GM19463 (cell line): ENCODE results near the gene GRIK2.

Source experiments
- ATAC-seq: cut with Tn5 transposase; IDR thresholded peaks from one replicate; pipeline ENCODE4 v1.9.1; 2021; ENCODE audit warnings: mild to moderate bottlenecking, moderate library complexity; ENCODE audit not compliant: unreplicated experiment

Gene GRIK2

DNA sequence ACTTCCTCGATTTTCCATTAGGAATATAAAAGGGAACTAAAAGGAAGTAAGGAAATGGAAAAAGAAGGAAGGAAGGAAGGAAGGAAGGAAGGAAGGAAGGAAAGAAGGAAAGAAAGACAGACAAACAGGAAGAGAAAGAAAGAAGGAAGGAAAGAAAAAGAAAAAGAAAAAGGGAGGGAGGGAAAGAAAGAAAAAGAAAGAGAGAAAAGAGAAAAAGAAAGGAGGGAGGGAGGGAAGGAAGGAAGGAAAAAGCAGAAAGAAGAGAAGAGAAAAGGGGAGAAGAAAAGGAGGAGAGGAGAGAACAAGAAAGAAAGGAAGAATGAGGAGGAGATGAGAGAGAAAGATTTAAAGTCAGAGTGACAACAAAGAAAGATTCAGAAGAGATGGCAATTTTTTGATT is 724.5 kb downstream of the GRIK2 start:
- ATAC-seq, result no peak
